Neural cell (in vitro differentiated cells): ENCODE measurements around the gene GALNT16.

ENCODE experiments used
- EZH2 ChIP-seq: fragments of 200-600, 300-800 bp; shearing (Covaris generic), sonication (generic); IDR thresholded peaks from 2 replicates; pipeline ENCODE4 v1.6.1; 2014; ENCODE audit warnings: antibody characterized with exemption, low read length, borderline replicate concordance, mild to moderate bottlenecking; ENCODE audit not compliant: insufficient read depth, poor library complexity, severe bottlenecking
- MXI1 ChIP-seq: fragments of 450-650 bp; conservative IDR thresholded peaks from 2 replicates; pipeline ENCODE4 v1.6.1; 2014; ENCODE audit warnings: antibody characterized with exemption, mild to moderate bottlenecking; ENCODE audit not compliant: poor library complexity, severe bottlenecking
- RAD21 ChIP-seq: fragments of 450-650 bp; conservative IDR thresholded peaks from 2 replicates; pipeline ENCODE4 v1.6.1; 2014; ENCODE audit warnings: antibody characterized with exemption, mild to moderate bottlenecking, moderate library complexity
- REST ChIP-seq: IDR thresholded peaks from 2 replicates; pipeline ENCODE4 v1.6.1; 2012; ENCODE audit warnings: borderline replicate concordance
- TAF1 ChIP-seq: IDR thresholded peaks from 2 replicates; pipeline ENCODE4 v1.6.1; 2012; ENCODE audit warnings: low read depth
- TF ChIP-seq, protein P1 (sequence below): fragments of 450-650 bp; IDR thresholded peaks from 2 replicates; pipeline ENCODE4 v1.5.1; 2014; ENCODE audit warnings: antibody characterized with exemption, mild to moderate bottlenecking, moderate library complexity; ENCODE audit not compliant: poor library complexity, severe bottlenecking

GRCh38 chr14:69328765-69329164 is 68.8 kb downstream of the GALNT16 start:
- TF ChIP-seq EZH2 (no peak), TAF1 (no peak), MXI1 (no peak), RAD21 (no peak), REST (no peak)
- TF ChIP-seq, protein P1, sequence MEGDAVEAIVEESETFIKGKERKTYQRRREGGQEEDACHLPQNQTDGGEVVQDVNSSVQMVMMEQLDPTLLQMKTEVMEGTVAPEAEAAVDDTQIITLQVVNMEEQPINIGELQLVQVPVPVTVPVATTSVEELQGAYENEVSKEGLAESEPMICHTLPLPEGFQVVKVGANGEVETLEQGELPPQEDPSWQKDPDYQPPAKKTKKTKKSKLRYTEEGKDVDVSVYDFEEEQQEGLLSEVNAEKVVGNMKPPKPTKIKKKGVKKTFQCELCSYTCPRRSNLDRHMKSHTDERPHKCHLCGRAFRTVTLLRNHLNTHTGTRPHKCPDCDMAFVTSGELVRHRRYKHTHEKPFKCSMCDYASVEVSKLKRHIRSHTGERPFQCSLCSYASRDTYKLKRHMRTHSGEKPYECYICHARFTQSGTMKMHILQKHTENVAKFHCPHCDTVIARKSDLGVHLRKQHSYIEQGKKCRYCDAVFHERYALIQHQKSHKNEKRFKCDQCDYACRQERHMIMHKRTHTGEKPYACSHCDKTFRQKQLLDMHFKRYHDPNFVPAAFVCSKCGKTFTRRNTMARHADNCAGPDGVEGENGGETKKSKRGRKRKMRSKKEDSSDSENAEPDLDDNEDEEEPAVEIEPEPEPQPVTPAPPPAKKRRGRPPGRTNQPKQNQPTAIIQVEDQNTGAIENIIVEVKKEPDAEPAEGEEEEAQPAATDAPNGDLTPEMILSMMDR: no peak
